CD4-positive, alpha-beta memory T cell (primary cell): Measurements from ENCODE around the gene BTG4. TPM values are rescaled to one million over a fixed set of nuclear protein-coding genes. Genes with fewer than 3 reads are reported as not detected.

Experiments
- CTCF ChIA-PET: fragments of 350-600 bp; sonication (Branson Sonifier 250); formaldehyde crosslinking; loops from one replicate; lab custom pipeline; 2021; ENCODE audit warnings: inconsistent platforms; ENCODE audit not compliant: partially characterized antibody; lab: Charles Lee
- POLR2A ChIA-PET: fragments of 350-600 bp; sonication (Branson Sonifier 250); formaldehyde crosslinking; loops from one replicate; lab custom pipeline; 2021; ENCODE audit not compliant: partially characterized antibody; lab: Charles Lee
- DNase-seq, 5 donors: peaks; one replicate each; pipeline versions ENCODE4 v3.0.0 to v3.0.0-alpha.2; 2020 to 2022; ENCODE audit warnings: mixed read lengths in 1 of 5
- H3K27ac ChIP-seq: one replicate; pipeline ENCODE4 v1.7.0; 2013; ENCODE audit warnings: low read depth, low read length
- H3K27me3 ChIP-seq: 2 replicates; pipeline ENCODE4 v1.7.0; 2013; ENCODE audit warnings: mild to moderate bottlenecking, low read length, moderate library complexity; ENCODE audit not compliant: insufficient read depth
- H3K36me3 ChIP-seq: 2 replicates; pipeline ENCODE4 v1.7.0; 2013; ENCODE audit warnings: mild to moderate bottlenecking, low read length, moderate library complexity; ENCODE audit not compliant: insufficient read depth
- H3K4me1 ChIP-seq: 2 replicates; pipeline ENCODE4 v1.7.0; 2013; ENCODE audit warnings: mild to moderate bottlenecking, low read length, moderate library complexity; ENCODE audit not compliant: insufficient read depth
- H3K4me3 ChIP-seq, 2 donors: one replicate each; pipeline ENCODE4 v1.7.0; 2013; ENCODE audit warnings: low read length in 2 of 2, mild to moderate bottlenecking in 1 of 2
- H3K9me3 ChIP-seq, 2 donors: one replicate each; pipeline ENCODE4 v1.7.0; 2013; ENCODE audit warnings: low read length in 2 of 2, control low read depth in 1 of 2; ENCODE audit not compliant: control insufficient read depth in 1 of 2
- H3K27ac Mint-ChIP-seq, 7 donors: one replicate each; pipeline ENCODE4 v1.8.0; 2020 to 2021; ENCODE audit warnings: mixed read lengths in 7 of 7, mild to moderate bottlenecking in 6 of 7, inconsistent platforms in 3 of 7, moderate library complexity in 3 of 7
- H3K27me3 Mint-ChIP-seq, 2 donors: one replicate each; pipeline ENCODE4 v1.8.0; 2020 to 2021; ENCODE audit warnings: mixed read lengths in 2 of 2
- H3K36me3 Mint-ChIP-seq, 2 donors: one replicate each; pipeline ENCODE4 v1.8.0; 2020 to 2021; ENCODE audit warnings: mixed read lengths in 2 of 2, inconsistent platforms in 1 of 2, mild to moderate bottlenecking in 1 of 2
- H3K4me1 Mint-ChIP-seq, 4 donors: one replicate each; pipeline ENCODE4 v1.8.0; 2020 to 2021; ENCODE audit warnings: mixed read lengths in 4 of 4, mild to moderate bottlenecking in 1 of 4
- H3K4me3 Mint-ChIP-seq, 8 donors: one replicate each; pipeline ENCODE4 v1.8.0; 2020 to 2021; ENCODE audit warnings: mixed read lengths in 8 of 8, mild to moderate bottlenecking in 7 of 8, moderate library complexity in 6 of 8, inconsistent platforms in 3 of 8
- H3K9me3 Mint-ChIP-seq, 8 donors: one replicate each; pipeline ENCODE4 v1.8.0; 2020 to 2021; ENCODE audit warnings: mixed read lengths in 8 of 8, mild to moderate bottlenecking in 5 of 8, inconsistent platforms in 3 of 8, moderate library complexity in 1 of 8
- intact Hi-C: fragments of 100-400 bp; cut with micrococcal nuclease; formaldehyde crosslinking; loops from one replicate; pipeline ENCODE4 v1.15.1; 2023
- polyA plus RNA-seq, 2 donors: library from polyadenylated mRNA; unstranded; fragments of 300-500 nt; fragmentation: Illumina TruSeq; gene quantifications; one replicate each; pipeline ENCODE4 v1.2.3, GENCODE V29; 2021
- total RNA-seq, 2 experiments: library from RNA; stranded (reverse); gene quantifications; one replicate each; pipeline ENCODE4 v1.2.3, GENCODE V29; 2021

BTG4 gene
- total and polyA plus RNA-seq, 4 experiments from 2014 or later = not detected

- Mint-ChIP-seq H3K36me3 (no peaks in the 10 kb centered on the region), H3K4me1 (no peaks in the 10 kb centered on the region), H3K4me3 (no peak overlapping the region), H3K27ac (no peak overlapping the region), H3K9me3 (peaks cover 0 to 4% (median 0%) of the 10 kb centered on the region in 8 donors), H3K27me3 (peaks cover 12 to 13% of the 10 kb centered on the region in 2 donors)
- ChIA-PET CTCF (no interaction called here), POLR2A (no interaction called here)
- H3K27ac ChIP-seq = no peak overlapping the region
- no peak for DNase-seq
- no peaks in the 10 kb centered on the region for H3K4me1 ChIP-seq
- intact Hi-C loops = no loop called here
- no peaks in the 10 kb centered on the region for H3K36me3 ChIP-seq
- no peaks in the 10 kb centered on the region for H3K9me3 ChIP-seq
- H3K4me3 ChIP-seq = no peak overlapping the region
- no peaks in the 10 kb centered on the region for H3K27me3 ChIP-seq
These were observed 18.1 kb downstream of the BTG4 start for GRCh38 chr11:111494040-111494439.

GRCh38 chr11:111490496-111490895 is 21.7 kb downstream of the BTG4 start:
- Mint-ChIP-seq H3K4me3 (no peak overlapping the region), H3K9me3 (peaks cover 0 to 21% (median 5%) of the 10 kb centered on the region in 8 donors), H3K36me3 (no peaks in the 10 kb centered on the region), H3K27ac (no peak overlapping the region), H3K27me3 (peaks cover 7 to 18% of the 10 kb centered on the region in 2 donors), H3K4me1 (no peaks in the 10 kb centered on the region)
- POLR2A ChIA-PET = no interaction called here
- Histone ChIP-seq H3K4me3 (no peak overlapping the region), H3K27ac (no peak overlapping the region), H3K4me1 (no peaks in the 10 kb centered on the region), H3K27me3 (no peaks in the 10 kb centered on the region), H3K9me3 (no peaks in the 10 kb centered on the region), H3K36me3 (no peaks in the 10 kb centered on the region)
- CTCF ChIA-PET = no interaction called here
- no peak for DNase-seq
- intact Hi-C loops = no loop called here

- Histone ChIP-seq H3K4me3 (no peak overlapping the region), H3K9me3 (no peaks in the 10 kb centered on the region), H3K27ac (no peak overlapping the region), H3K4me1 (no peaks in the 10 kb centered on the region), H3K36me3 (no peaks in the 10 kb centered on the region), H3K27me3 (no peaks in the 10 kb centered on the region)
- Mint-ChIP-seq H3K4me1 (no peaks in the 10 kb centered on the region), H3K27me3 (peaks cover 11 to 24% of the 10 kb centered on the region in 2 donors), H3K27ac (no peak overlapping the region), H3K36me3 (peaks cover 0 to 4% of the 10 kb centered on the region in 2 donors), H3K4me3 (no peak overlapping the region), H3K9me3 (peaks cover 0 to 67% (median 39%) of the 10 kb centered on the region in 8 donors)
- ChIA-PET POLR2A (no interaction called here), CTCF (no interaction called here)
- intact Hi-C loops = no loop called here
- no peak for DNase-seq
These were observed 28.8 kb downstream of the BTG4 start for GRCh38 chr11:111483431-111483830.

- H3K9me3 Mint-ChIP-seq = peaks cover 0 to 44% (median 32%) of the 10 kb centered on the region in 8 donors
- Histone ChIP-seq H3K27ac (no peak overlapping the region), H3K36me3 (no peaks in the 10 kb centered on the region), H3K27me3 (no peaks in the 10 kb centered on the region), H3K4me1 (no peaks in the 10 kb centered on the region), H3K4me3 (no peak overlapping the region), H3K9me3 (no peaks in the 10 kb centered on the region)
- ChIA-PET POLR2A (no interaction called here), CTCF (interaction anchor here (1.2 to 2.2 kb wide), 2 partner anchors 63 to 196 kb away, joined by 4 to 6 read pairs; no protein-coding TSS in a partner anchor)
- no peak overlapping the region for H3K27ac Mint-ChIP-seq
- intact Hi-C loops = no loop called here
- no peaks in the 10 kb centered on the region for H3K4me1 Mint-ChIP-seq
- peaks cover 9 to 26% of the 10 kb centered on the region in 2 donors for H3K27me3 Mint-ChIP-seq
- no peak overlapping the region for H3K4me3 Mint-ChIP-seq
- H3K36me3 Mint-ChIP-seq = peaks cover 0 to 3% of the 10 kb centered on the region in 2 donors
- no peak for DNase-seq
These were observed 32.5 kb downstream of the BTG4 start for GRCh38 chr11:111479666-111480065.

GRCh38 chr11:111477898-111478297 is 34.3 kb downstream of the BTG4 start:
- CTCF ChIA-PET = no interaction called here
- no peak overlapping the region for H3K4me3 Mint-ChIP-seq

GRCh38 chr11:111476956-111477355 is 35.2 kb downstream of the BTG4 start:
- H3K27me3 ChIP-seq = no peaks in the 10 kb centered on the region
- peaks cover 0 to 17% (median 6%) of the 10 kb centered on the region in 8 donors for H3K9me3 Mint-ChIP-seq
- H3K4me1 Mint-ChIP-seq = no peaks in the 10 kb centered on the region
- H3K27ac Mint-ChIP-seq = no peak overlapping the region
- ChIA-PET POLR2A (no interaction called here), CTCF (interaction anchor here (2.0 kb wide), 1 partner anchor 50 kb away, joined by 4 read pairs; no protein-coding TSS in a partner anchor)
- H3K27me3 Mint-ChIP-seq = peaks cover 6 to 22% of the 10 kb centered on the region in 2 donors
- H3K9me3 ChIP-seq = no peaks in the 10 kb centered on the region
- no peaks in the 10 kb centered on the region for H3K36me3 ChIP-seq
- intact Hi-C loops = no loop called here
- no peak for DNase-seq
- H3K4me1 ChIP-seq = no peaks in the 10 kb centered on the region
- no peak overlapping the region for H3K4me3 Mint-ChIP-seq
- no peak overlapping the region for H3K4me3 ChIP-seq
- H3K36me3 Mint-ChIP-seq = peaks cover 0 to 3% of the 10 kb centered on the region in 2 donors
- no peak overlapping the region for H3K27ac ChIP-seq

More at GRCh38 chr11:111477898-111478297, 34.3 kb downstream of the BTG4 start:
- Histone ChIP-seq H3K27me3 (no peaks in the 10 kb centered on the region), H3K4me3 (no peak overlapping the region), H3K9me3 (no peaks in the 10 kb centered on the region), H3K27ac (no peak overlapping the region), H3K36me3 (no peaks in the 10 kb centered on the region), H3K4me1 (no peaks in the 10 kb centered on the region)
- Mint-ChIP-seq H3K9me3 (peaks cover 0 to 26% (median 14%) of the 10 kb centered on the region in 8 donors), H3K27me3 (peaks cover 9 to 22% of the 10 kb centered on the region in 2 donors), H3K27ac (no peak overlapping the region), H3K4me1 (no peaks in the 10 kb centered on the region), H3K36me3 (peaks cover 0 to 3% of the 10 kb centered on the region in 2 donors)
- DNase-seq = no peak
- POLR2A ChIA-PET = no interaction called here
- intact Hi-C loops = no loop called here

- Histone ChIP-seq H3K4me1 (no peaks in the 10 kb centered on the region), H3K27me3 (no peaks in the 10 kb centered on the region), H3K36me3 (no peaks in the 10 kb centered on the region), H3K27ac (no peak overlapping the region), H3K9me3 (no peaks in the 10 kb centered on the region), H3K4me3 (no peak overlapping the region)
- DNase-seq = no peak
- Mint-ChIP-seq H3K9me3 (peaks cover 0 to 15% (median 6%) of the 10 kb centered on the region in 8 donors), H3K27ac (no peak overlapping the region), H3K36me3 (peaks cover 0 to 3% of the 10 kb centered on the region in 2 donors), H3K27me3 (peaks cover 6 to 22% of the 10 kb centered on the region in 2 donors), H3K4me1 (no peaks in the 10 kb centered on the region), H3K4me3 (no peak overlapping the region)
- intact Hi-C loops = no loop called here
- POLR2A ChIA-PET = no interaction called here
- CTCF ChIA-PET = interaction anchor here (2.0 kb wide), 1 partner anchor 49 kb away, joined by 4 read pairs; no protein-coding TSS in a partner anchor
These were observed 35.8 kb downstream of the BTG4 start for GRCh38 chr11:111476366-111476765.
